IPS-18a (cell line): Measurements from ENCODE around the gene CPNE4.

Experiments used
- H3K27ac ChIP-seq: one replicate; pipeline ENCODE4 v1.5.1; 2013; ENCODE audit warnings: low read length
- H3K27me3 ChIP-seq: one replicate; pipeline ENCODE4 v1.6.1; 2013; ENCODE audit warnings: mild to moderate bottlenecking, low read length; ENCODE audit not compliant: control insufficient read depth, insufficient read depth
- H3K36me3 ChIP-seq: one replicate; pipeline ENCODE4 v1.6.1; 2013; ENCODE audit warnings: low read depth, low read length; ENCODE audit not compliant: control insufficient read depth
- H3K4me1 ChIP-seq: one replicate; pipeline ENCODE4 v1.6.1; 2013; ENCODE audit warnings: low read depth, low read length; ENCODE audit not compliant: control insufficient read depth
- H3K4me3 ChIP-seq: one replicate; pipeline ENCODE4 v1.5.1; 2013; ENCODE audit warnings: low read length
- H3K9ac ChIP-seq: one replicate; pipeline ENCODE4 v1.6.1; 2013; ENCODE audit warnings: mild to moderate bottlenecking, low read length, moderate library complexity
- H3K9me3 ChIP-seq: one replicate; pipeline ENCODE4 v1.6.1; 2013; ENCODE audit warnings: low read depth, low read length; ENCODE audit not compliant: control insufficient read depth

The CPNE4 gene

GRCh38 chr3:132042681-132043080 is 7.9 kb upstream of the CPNE4 start:
- Histone ChIP-seq H3K9ac (no peak overlapping the region), H3K36me3 (no peaks in the 10 kb centered on the region), H3K4me3 (no peak overlapping the region), H3K4me1 (no peaks in the 10 kb centered on the region), H3K27me3 (no peaks in the 10 kb centered on the region), H3K27ac (no peak overlapping the region), H3K9me3 (no peaks in the 10 kb centered on the region)

GRCh38 chr3:132038198-132038825 is 3.5 kb upstream of the CPNE4 start:
- Histone ChIP-seq H3K36me3 (no peaks in the 10 kb centered on the region), H3K9me3 (no peaks in the 10 kb centered on the region), H3K4me3 (no peak overlapping the region), H3K27me3 (peaks cover 13% of the 10 kb centered on the region), H3K9ac (no peak overlapping the region), H3K4me1 (no peaks in the 10 kb centered on the region), H3K27ac (no peak overlapping the region)

GRCh38 chr3:132037581-132037980 is 2.8 kb upstream of the CPNE4 start:
- H3K9ac ChIP-seq, result no peak overlapping the region
- H3K4me3 ChIP-seq, result no peak overlapping the region
- no peaks in the 10 kb centered on the region for H3K9me3 ChIP-seq
- H3K27ac ChIP-seq, result no peak overlapping the region
- peaks cover 20% of the 10 kb centered on the region for H3K27me3 ChIP-seq
- H3K4me1 ChIP-seq, result no peaks in the 10 kb centered on the region
- no peaks in the 10 kb centered on the region for H3K36me3 ChIP-seq

GRCh38 chr3:132037056-132037455 is 2.2 kb upstream of the CPNE4 start:
- H3K4me1 ChIP-seq, result no peaks in the 10 kb centered on the region
- no peak overlapping the region for H3K27ac ChIP-seq
- H3K36me3 ChIP-seq, result no peaks in the 10 kb centered on the region
- no peaks in the 10 kb centered on the region for H3K9me3 ChIP-seq
- no peak overlapping the region for H3K9ac ChIP-seq
- no peak overlapping the region for H3K4me3 ChIP-seq
- peaks cover 24% of the 10 kb centered on the region for H3K27me3 ChIP-seq

- H3K9me3 ChIP-seq, result no peaks in the 10 kb centered on the region
- H3K27me3 ChIP-seq, result peaks cover 24% of the 10 kb centered on the region
- no peaks in the 10 kb centered on the region for H3K4me1 ChIP-seq
- H3K36me3 ChIP-seq, result no peaks in the 10 kb centered on the region
- H3K9ac ChIP-seq, result no peak overlapping the region
- H3K4me3 ChIP-seq, result peak overlapping the region; percentile 66
- H3K27ac ChIP-seq, result no peak overlapping the region
Observed at GRCh38 chr3:132034097-132034485, 723 bp downstream of the CPNE4 start.

GRCh38 chr3:132033471-132033870 is 1.3 kb downstream of the CPNE4 start:
- H3K27ac ChIP-seq, result no peak overlapping the region
- peak overlapping the region; percentile 66 for H3K4me3 ChIP-seq
- H3K27me3 ChIP-seq, result peaks cover 24% of the 10 kb centered on the region

GRCh38 chr3:132032959-132033358 is 1.9 kb downstream of the CPNE4 start:
- Histone ChIP-seq H3K9ac (no peak overlapping the region), H3K27ac (no peak overlapping the region), H3K36me3 (no peaks in the 10 kb centered on the region), H3K4me1 (peaks cover 2% of the 10 kb centered on the region), H3K27me3 (peaks cover 24% of the 10 kb centered on the region), H3K4me3 (peak overlapping the region; percentile 66), H3K9me3 (no peaks in the 10 kb centered on the region)

More at GRCh38 chr3:132033471-132033870, 1.3 kb downstream of the CPNE4 start:
- H3K4me1 ChIP-seq, result no peaks in the 10 kb centered on the region
- no peak overlapping the region for H3K9ac ChIP-seq
- H3K9me3 ChIP-seq, result no peaks in the 10 kb centered on the region
- H3K36me3 ChIP-seq, result no peaks in the 10 kb centered on the region

- H3K4me3 ChIP-seq, result no peak overlapping the region
- H3K36me3 ChIP-seq, result no peaks in the 10 kb centered on the region
- H3K27me3 ChIP-seq, result peaks cover 22% of the 10 kb centered on the region
- H3K9ac ChIP-seq, result no peak overlapping the region
- H3K9me3 ChIP-seq, result no peaks in the 10 kb centered on the region
- no peak overlapping the region for H3K27ac ChIP-seq
- peaks cover 6% of the 10 kb centered on the region for H3K4me1 ChIP-seq
Observed at GRCh38 chr3:132029182-132029902, 5.5 kb downstream of the CPNE4 start.

GRCh38 chr3:132022914-132023313 is 11.9 kb downstream of the CPNE4 start:
- no peaks in the 10 kb centered on the region for H3K9me3 ChIP-seq
- H3K4me1 ChIP-seq, result peaks cover 4% of the 10 kb centered on the region
- H3K36me3 ChIP-seq, result no peaks in the 10 kb centered on the region
- H3K27ac ChIP-seq, result no peak overlapping the region
- H3K27me3 ChIP-seq, result no peaks in the 10 kb centered on the region
- H3K9ac ChIP-seq, result no peak overlapping the region
- H3K4me3 ChIP-seq, result no peak overlapping the region

GRCh38 chr3:132020058-132020457 is 14.8 kb downstream of the CPNE4 start:
- no peaks in the 10 kb centered on the region for H3K4me1 ChIP-seq
- H3K4me3 ChIP-seq, result no peak overlapping the region
- H3K9ac ChIP-seq, result no peak overlapping the region
- no peaks in the 10 kb centered on the region for H3K36me3 ChIP-seq
- no peaks in the 10 kb centered on the region for H3K27me3 ChIP-seq
- no peak overlapping the region for H3K27ac ChIP-seq
- H3K9me3 ChIP-seq, result no peaks in the 10 kb centered on the region

- Histone ChIP-seq H3K27me3 (no peaks in the 10 kb centered on the region), H3K4me3 (no peak overlapping the region), H3K9me3 (no peaks in the 10 kb centered on the region), H3K4me1 (peaks cover 4% of the 10 kb centered on the region), H3K9ac (no peak overlapping the region), H3K36me3 (no peaks in the 10 kb centered on the region), H3K27ac (no peak overlapping the region)
Observed at GRCh38 chr3:132017137-132017536, 17.7 kb downstream of the CPNE4 start.
